Vagina (tissue), 2 donors: Measurements from ENCODE around the gene BNC2.

ENCODE experiments used
- POLR2A ChIP-seq, 2 donors: fragments of 450-650 bp; IDR thresholded peaks; one replicate each; pipeline ENCODE4 v1.6.1; 2017; ENCODE audit warnings: antibody characterized with exemption in 2 of 2, mild to moderate bottlenecking in 2 of 2, moderate library complexity in 2 of 2
- POLR2AphosphoS5 ChIP-seq, 2 donors: sonication (generic); formaldehyde crosslinking; IDR thresholded peaks; one replicate each; pipeline ENCODE4 v1.9.0; 2017; ENCODE audit warnings: antibody characterized with exemption in 2 of 2, mild to moderate bottlenecking in 2 of 2, low read depth in 1 of 2; ENCODE audit not compliant: insufficient read depth in 1 of 2

- TF ChIP-seq POLR2A (IDR thresholded peaks at IDR 0.05) (no peak), POLR2AphosphoS5 (IDR thresholded peaks at IDR 0.05; ENCODE audit: insufficient read depth in 1 of 2, low read depth in 1 of 2) (no peak)
Observed at GRCh38 chr9:16879416-16879815, 8.9 kb upstream of the BNC2 start.
